IPS DF 6.9 (cell line): Measurements from ENCODE around the gene RAPGEF1.

Source experiments
- DNase-seq: peaks from one replicate; pipeline ENCODE4 v3.0.0-alpha.2; 2013; ENCODE audit warnings: low read depth, low spot score
- H3K27ac ChIP-seq: one replicate; pipeline ENCODE4 v1.5.1; 2013; ENCODE audit warnings: low read length, control low read depth
- H3K27me3 ChIP-seq: 2 replicates; pipeline ENCODE4 v1.6.1; 2013; ENCODE audit warnings: mild to moderate bottlenecking, low read length; ENCODE audit not compliant: control insufficient read depth, insufficient read depth
- H3K36me3 ChIP-seq: 2 replicates; pipeline ENCODE4 v1.6.1; 2013; ENCODE audit warnings: low read length; ENCODE audit not compliant: control insufficient read depth, insufficient read depth
- H3K4me1 ChIP-seq: 2 replicates; pipeline ENCODE4 v1.6.1; 2013; ENCODE audit warnings: low read length; ENCODE audit not compliant: control insufficient read depth, insufficient read depth
- H3K4me3 ChIP-seq: 2 replicates; pipeline ENCODE4 v1.5.1; 2013; ENCODE audit warnings: mild to moderate bottlenecking, low read length
- H3K9me3 ChIP-seq: 2 replicates; pipeline ENCODE4 v1.6.1; 2013; ENCODE audit warnings: low read length, inconsistent platforms; ENCODE audit not compliant: control insufficient read depth, insufficient read depth
- WGBS: extraction: QIAGEN DNeasy Blood & Tissue Kit; methylation state at CpG from one replicate; pipeline ENCODE4 v1.1.7; 2013; ENCODE audit warnings: mixed read lengths, missing lambda C conversion rate; ENCODE audit not compliant: insufficient read length, insufficient coverage; 5-methylcytosine and 5-hydroxymethylcytosine counted together

The RAPGEF1 gene, protein sequence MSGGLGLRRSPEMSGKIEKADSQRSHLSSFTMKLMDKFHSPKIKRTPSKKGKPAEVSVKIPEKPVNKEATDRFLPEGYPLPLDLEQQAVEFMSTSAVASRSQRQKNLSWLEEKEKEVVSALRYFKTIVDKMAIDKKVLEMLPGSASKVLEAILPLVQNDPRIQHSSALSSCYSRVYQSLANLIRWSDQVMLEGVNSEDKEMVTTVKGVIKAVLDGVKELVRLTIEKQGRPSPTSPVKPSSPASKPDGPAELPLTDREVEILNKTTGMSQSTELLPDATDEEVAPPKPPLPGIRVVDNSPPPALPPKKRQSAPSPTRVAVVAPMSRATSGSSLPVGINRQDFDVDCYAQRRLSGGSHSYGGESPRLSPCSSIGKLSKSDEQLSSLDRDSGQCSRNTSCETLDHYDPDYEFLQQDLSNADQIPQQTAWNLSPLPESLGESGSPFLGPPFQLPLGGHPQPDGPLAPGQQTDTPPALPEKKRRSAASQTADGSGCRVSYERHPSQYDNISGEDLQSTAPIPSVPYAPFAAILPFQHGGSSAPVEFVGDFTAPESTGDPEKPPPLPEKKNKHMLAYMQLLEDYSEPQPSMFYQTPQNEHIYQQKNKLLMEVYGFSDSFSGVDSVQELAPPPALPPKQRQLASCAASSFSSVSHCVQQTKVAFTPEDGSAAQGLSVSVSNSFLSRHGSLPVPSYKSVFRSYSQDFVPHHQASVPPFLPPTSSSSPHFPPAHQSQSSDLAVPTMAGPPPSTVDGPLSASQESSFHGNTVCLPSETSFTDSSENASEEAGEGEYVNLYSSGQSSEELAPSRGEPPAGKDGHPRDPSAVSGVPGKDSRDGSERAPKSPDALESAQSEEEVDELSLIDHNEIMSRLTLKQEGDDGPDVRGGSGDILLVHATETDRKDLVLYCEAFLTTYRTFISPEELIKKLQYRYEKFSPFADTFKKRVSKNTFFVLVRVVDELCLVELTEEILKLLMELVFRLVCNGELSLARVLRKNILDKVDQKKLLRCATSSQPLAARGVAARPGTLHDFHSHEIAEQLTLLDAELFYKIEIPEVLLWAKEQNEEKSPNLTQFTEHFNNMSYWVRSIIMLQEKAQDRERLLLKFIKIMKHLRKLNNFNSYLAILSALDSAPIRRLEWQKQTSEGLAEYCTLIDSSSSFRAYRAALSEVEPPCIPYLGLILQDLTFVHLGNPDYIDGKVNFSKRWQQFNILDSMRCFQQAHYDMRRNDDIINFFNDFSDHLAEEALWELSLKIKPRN (N-terminal part only)

DNA sequence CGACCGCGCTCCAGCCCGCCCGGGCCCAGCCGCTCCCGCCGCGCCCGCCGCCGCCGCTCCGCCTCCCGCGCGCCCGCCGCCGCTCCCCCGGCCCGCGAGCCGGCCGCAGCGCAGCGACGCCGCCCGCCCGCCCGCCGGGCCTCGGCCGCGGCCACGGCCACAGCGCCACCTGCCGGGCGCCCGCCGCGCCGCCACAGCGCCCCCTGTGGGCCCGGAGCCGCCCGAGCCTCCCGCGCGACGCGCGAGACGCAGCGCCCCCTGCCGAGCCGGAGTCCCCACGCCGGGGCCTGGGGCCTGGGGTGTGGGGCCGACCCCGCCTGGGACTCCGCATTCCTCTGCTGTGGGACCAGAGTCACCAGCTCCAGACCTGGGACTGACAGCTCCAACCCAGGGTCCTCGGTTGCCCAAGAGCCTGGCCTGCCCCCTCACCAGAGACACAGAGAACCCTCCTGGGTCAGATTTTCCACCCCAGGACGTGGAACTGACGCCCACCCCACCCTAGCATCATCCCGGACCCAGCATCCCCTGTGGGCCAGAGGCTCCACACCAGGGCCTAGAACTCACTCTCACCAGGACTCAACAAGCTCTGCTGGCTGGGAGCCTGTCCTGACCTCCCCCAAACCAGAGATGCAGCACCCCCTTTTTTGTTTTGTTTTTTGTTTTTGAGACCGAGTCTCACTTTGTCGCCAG, at the start of gene RAPGEF1:
Gene RAPGEF1, minus strand, starts transcription at position 118 of the 690 bp plus-strand sequence. CDS start 246 bp downstream, outside the sequence.
- Histone ChIP-seq H3K4me1 (peaks cover 2% of the 10 kb centered on the region; the same call in 1 of the 2 replicates), H3K4me3 (peak within 1 kb of the TSS; percentile 47), H3K36me3 (no peaks in the 10 kb centered on the region), H3K27me3 (no peaks in the 10 kb centered on the region), H3K27ac (no peak within 1 kb of the TSS), H3K9me3 (no peaks in the 10 kb centered on the region)
- no CpG with 5 or more reads among the region's 69 CpGs for WGBS
- no peak for DNase-seq

DNA sequence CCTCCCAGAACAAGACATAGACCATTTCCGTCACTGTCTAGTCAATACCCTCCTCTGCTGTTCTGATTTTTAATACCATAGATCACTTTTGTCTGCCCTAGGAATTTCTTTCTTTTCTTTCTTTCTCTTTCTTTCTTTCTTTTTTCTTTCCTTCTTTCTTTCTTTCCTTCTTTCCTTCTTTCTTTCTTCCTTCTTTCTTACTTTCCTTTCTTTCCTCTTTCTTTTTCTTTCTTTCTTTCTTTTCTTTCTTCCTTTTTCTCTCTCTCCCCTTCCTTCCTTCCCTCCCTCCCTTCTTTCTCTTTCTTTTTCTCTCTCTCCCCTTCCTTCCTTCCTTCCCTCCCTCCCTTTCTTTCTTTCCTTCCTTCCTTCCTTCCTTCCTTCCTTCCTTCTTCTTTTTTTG, 49.0 kb upstream of the RAPGEF1 start:
- WGBS = no CpG with 5 or more reads among the region's 1 CpG
- Histone ChIP-seq H3K36me3 (no peaks in the 10 kb centered on the region), H3K27ac (no peak overlapping the region), H3K4me3 (no peak overlapping the region), H3K9me3 (no peaks in the 10 kb centered on the region), H3K27me3 (no peaks in the 10 kb centered on the region), H3K4me1 (peaks cover 3% of the 10 kb centered on the region; the same call in 1 of the 2 replicates)
- DNase-seq = no peak

DNA sequence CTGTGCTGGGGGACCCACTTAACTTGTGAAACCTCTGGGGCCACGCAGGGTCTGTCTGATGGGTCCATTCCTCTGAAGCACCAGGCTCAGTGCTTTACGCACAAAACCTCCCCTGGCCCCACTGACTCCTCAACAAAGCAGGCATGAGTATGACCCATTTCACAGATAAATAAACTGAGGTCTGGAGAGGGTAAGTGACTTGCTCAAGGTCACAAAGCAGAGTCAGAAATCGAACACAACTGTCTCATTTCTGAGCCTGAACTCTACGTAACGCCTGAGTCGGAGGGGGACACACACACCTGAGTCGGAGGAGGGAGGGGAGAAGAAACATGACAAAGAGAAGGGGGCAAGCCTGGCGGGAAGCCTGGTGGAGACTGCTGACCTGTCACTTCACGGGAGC, 48.0 kb upstream of the RAPGEF1 start:
- WGBS = no CpG with 5 or more reads among the region's 9 CpGs
- DNase-seq = no peak
- Histone ChIP-seq H3K4me1 (peaks cover 3% of the 10 kb centered on the region; the same call in 1 of the 2 replicates), H3K27ac (no peak overlapping the region), H3K4me3 (no peak overlapping the region), H3K27me3 (no peaks in the 10 kb centered on the region), H3K36me3 (no peaks in the 10 kb centered on the region), H3K9me3 (no peaks in the 10 kb centered on the region)

DNA sequence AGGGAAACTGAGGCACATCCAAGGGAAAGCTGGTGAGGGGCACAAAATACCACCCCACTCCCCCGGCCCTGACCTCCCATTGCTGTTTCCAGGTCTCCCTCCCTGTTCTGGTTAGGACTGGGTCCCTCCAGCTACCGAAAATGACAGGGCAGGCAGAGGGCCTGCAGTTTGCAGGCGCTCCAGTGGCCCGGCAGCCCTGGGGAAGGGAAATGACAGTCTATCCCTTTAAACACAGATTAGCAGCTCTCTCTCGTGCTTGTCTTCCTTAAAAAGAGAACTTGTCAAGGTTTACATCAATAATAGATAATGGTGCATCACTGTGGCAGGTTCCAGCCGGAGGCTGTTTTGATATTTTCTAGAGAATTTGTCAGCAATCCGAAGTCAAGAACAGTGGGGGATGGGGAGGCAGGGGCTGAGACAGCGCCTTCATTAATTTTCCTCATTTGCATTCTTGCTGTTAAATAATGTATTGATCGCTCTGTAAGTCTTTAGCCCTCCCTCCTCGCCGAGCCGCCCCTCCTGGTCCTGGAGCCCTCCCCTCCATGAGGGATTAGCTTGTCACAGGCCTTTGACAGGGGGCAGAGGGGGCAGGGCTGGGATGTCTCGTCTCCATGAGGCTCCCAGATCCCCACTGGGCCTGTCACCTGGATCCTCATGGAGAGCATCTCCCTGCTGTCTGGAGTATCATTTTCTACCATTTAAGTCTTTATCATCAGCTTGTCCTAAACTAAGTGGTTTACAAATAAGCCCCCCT, 45.0 kb upstream of the RAPGEF1 start:
- no peaks in the 10 kb centered on the region for H3K36me3 ChIP-seq
- DNase-seq = no peak
- no peak overlapping the region for H3K4me3 ChIP-seq
- H3K9me3 ChIP-seq = no peaks in the 10 kb centered on the region
- H3K27ac ChIP-seq = no peak overlapping the region
- peaks cover 3% of the 10 kb centered on the region; the same call in 1 of the 2 replicates for H3K4me1 ChIP-seq
- H3K27me3 ChIP-seq = no peaks in the 10 kb centered on the region
- no CpG with 5 or more reads among the region's 13 CpGs for WGBS

DNA sequence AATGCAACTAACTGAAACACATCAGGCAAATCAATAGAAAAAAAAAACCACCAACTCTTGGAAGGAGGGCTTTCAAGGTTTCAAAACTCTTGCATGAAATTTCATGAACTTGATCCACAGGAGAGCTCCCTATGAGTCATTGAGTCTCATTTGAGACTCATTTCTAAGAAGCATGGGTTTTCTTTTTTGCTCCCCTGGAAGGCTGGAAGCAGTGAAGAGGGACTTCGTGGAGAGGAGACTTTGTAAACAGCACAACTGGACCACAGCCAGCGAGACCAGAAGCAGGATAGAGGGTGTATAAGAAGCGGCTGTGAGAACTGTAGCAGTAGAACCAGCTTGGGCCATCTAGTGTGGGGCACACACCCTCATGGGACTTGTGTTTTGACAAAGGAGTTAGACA, 41.2 kb upstream of the RAPGEF1 start:
- H3K27me3 ChIP-seq = no peaks in the 10 kb centered on the region
- DNase-seq = no peak
- no CpG with 5 or more reads among the region's 3 CpGs for WGBS

DNA sequence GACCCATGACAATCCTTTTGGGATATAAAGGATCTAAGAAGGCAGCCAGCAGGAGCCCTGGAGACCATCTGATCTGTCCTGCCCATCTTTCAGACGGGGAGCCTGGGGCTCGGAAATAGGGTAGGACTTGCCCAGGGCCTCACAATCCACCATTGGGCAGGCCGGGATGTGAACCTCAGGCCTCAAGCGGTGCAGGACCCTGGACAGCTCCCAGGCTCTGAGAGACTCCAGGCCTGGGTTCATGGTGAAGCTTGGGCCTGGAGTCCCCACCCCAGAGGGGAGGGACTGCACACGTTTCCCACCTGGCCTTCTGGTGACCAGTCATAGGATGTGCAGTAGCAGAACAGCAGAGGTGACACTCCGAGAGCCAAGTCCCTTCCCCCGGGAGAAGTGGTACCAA, 36.6 kb upstream of the RAPGEF1 start:
- H3K27ac ChIP-seq = no peak overlapping the region
- H3K36me3 ChIP-seq = no peaks in the 10 kb centered on the region
- H3K27me3 ChIP-seq = no peaks in the 10 kb centered on the region
- H3K9me3 ChIP-seq = no peaks in the 10 kb centered on the region
- 0 out of 2 replicates have a peak, but pooled peaks cover 1% of the 10 kb centered on the region for H3K4me1 ChIP-seq
- H3K4me3 ChIP-seq = no peak overlapping the region
- peak; percentile 64 for DNase-seq
- no CpG with 5 or more reads among the region's 7 CpGs for WGBS

More for the DNA sequence above, 41.2 kb upstream of the RAPGEF1 start:
- Histone ChIP-seq H3K4me1 (no peaks in the 10 kb centered on the region; the same call in 1 of the 2 replicates), H3K9me3 (no peaks in the 10 kb centered on the region), H3K27ac (no peak overlapping the region), H3K36me3 (no peaks in the 10 kb centered on the region), H3K4me3 (no peak overlapping the region)

DNA sequence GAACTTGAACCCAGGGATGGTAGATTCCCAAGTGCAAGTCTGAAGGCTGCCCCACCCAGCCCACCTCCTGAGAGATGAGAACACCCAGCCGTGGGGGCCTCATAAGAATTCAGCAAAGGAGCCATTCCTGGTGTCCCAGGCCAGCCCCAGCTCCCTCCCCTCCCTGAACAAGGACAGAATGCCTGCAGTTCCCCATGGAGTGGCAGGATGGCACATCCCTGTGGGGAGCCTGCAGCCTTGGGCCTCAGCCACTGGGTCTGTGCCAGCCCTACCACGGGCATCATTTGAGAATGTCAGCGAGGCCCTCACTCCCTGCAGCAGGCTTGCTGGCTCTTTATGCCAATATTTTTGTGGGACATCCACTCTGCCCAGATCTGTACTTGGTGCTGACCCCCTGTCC, 36.2 kb upstream of the RAPGEF1 start:
- Histone ChIP-seq H3K9me3 (no peaks in the 10 kb centered on the region), H3K27ac (no peak overlapping the region), H3K4me1 (0 out of 2 replicates have a peak, but pooled peaks cover 1% of the 10 kb centered on the region), H3K4me3 (no peak overlapping the region), H3K36me3 (no peaks in the 10 kb centered on the region), H3K27me3 (no peaks in the 10 kb centered on the region)
- no CpG with 5 or more reads among the region's 3 CpGs for WGBS
- DNase-seq = no peak

DNA sequence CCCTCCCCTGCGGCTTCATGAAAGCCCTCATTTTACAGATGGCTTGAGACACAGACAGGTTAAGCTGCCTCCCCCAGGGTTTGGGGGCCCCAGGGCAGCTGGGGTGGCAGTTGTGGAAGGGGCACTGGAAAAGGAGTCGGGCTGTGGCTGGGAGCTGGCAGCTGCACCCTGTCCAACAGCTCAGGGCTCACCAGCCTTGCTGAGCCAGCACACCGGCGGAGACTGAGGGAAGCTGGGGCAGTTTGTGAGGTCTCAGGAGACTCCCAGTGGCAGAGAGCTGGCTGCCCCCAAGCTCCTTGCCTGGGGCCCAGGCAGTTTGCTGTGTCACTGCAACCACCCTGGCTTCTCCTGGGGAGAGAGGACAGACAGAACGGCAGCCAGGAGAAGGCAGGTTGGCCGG, 34.8 kb upstream of the RAPGEF1 start:
- no peak overlapping the region for H3K27ac ChIP-seq
- DNase-seq = no peak

DNA sequence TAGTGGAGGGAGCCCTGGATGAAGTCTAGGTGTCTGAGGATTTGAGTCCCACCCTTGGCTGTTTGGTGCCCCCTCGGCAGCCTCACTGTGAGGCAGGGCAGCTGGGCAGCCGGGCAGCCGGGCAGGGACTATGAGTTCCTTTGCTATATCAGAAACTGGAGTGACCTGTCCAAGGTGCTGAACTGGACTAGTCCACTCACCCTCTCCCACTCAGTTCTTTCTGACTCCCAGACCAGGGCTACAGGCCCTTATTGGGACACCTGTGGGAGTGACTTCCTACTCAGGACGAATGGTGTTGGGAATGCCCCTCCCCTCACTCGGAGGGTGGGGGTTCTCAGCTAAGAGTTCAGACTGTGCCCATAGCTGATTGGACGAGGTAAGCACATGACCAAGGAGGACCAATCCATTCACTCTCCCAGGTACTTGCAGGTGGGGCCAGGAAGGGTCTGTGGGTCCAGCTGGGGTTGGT, 34.1 kb upstream of the RAPGEF1 start:
- Histone ChIP-seq H3K27ac (no peak overlapping the region), H3K4me1 (0 out of 2 replicates have a peak, but pooled peaks cover 1% of the 10 kb centered on the region), H3K27me3 (no peaks in the 10 kb centered on the region), H3K9me3 (no peaks in the 10 kb centered on the region), H3K36me3 (no peaks in the 10 kb centered on the region), H3K4me3 (no peak overlapping the region)
- no CpG with 5 or more reads among the region's 6 CpGs for WGBS
- peak; percentile 20 for DNase-seq

More for the DNA sequence above, 34.8 kb upstream of the RAPGEF1 start:
- H3K9me3 ChIP-seq = no peaks in the 10 kb centered on the region
- H3K4me3 ChIP-seq = no peak overlapping the region
- no peaks in the 10 kb centered on the region for H3K27me3 ChIP-seq
- H3K36me3 ChIP-seq = no peaks in the 10 kb centered on the region
- WGBS = no CpG with 5 or more reads among the region's 6 CpGs
- H3K4me1 ChIP-seq = 0 out of 2 replicates have a peak, but pooled peaks cover 1% of the 10 kb centered on the region
